HCT116 (cell line): ENCODE data around the gene C9orf78.

Source experiments
- CBX3 ChIP-seq: IDR thresholded peaks from 2 replicates; pipeline ENCODE4 v1.6.1; 2012; ENCODE audit warnings: low read depth
- EZH2 ChIP-seq: fragments of 200-600 bp; sonication (generic); IDR thresholded peaks from 2 replicates; pipeline ENCODE4 v1.6.1; 2017; ENCODE audit warnings: antibody characterized with exemption, mixed run types
- POLR2A ChIP-seq: IDR thresholded peaks from 2 replicates; pipeline ENCODE4 v1.7.0; 2011; ENCODE audit warnings: borderline replicate concordance; ENCODE audit not compliant: insufficient read depth, insufficient read length; ENCODE audit errors: extremely low read depth
- RAD21 ChIP-seq: IDR thresholded peaks from 2 replicates; pipeline ENCODE4 v1.6.1; 2012; ENCODE audit warnings: low read depth, mild to moderate bottlenecking
- SIN3A ChIP-seq: IDR thresholded peaks from 2 replicates; pipeline ENCODE4 v1.6.1; 2012; ENCODE audit warnings: low read depth
- SRF ChIP-seq: IDR thresholded peaks from 2 replicates; pipeline ENCODE4 v1.6.1; 2012; ENCODE audit warnings: low read depth
- TCF7L2 ChIP-seq: IDR thresholded peaks from 2 replicates; pipeline ENCODE4 v1.7.0; 2011; ENCODE audit warnings: borderline replicate concordance, inconsistent platforms; ENCODE audit not compliant: insufficient read depth, insufficient read length; ENCODE audit errors: extremely low read depth
- YY1 ChIP-seq: IDR thresholded peaks from 2 replicates; pipeline ENCODE4 v1.6.1; 2011; ENCODE audit warnings: low read length, low read depth, moderate library complexity, mild to moderate bottlenecking; ENCODE audit not compliant: insufficient replicate concordance; ENCODE audit errors: extremely low read depth
- TF ChIP-seq, protein P1 (sequence below), 3 experiments: fragments of 200-600 bp in 1 of 3; sonication (generic) in 1 of 3; IDR thresholded peaks in 2 of 3; conservative IDR thresholded peaks in 1 of 3; 2 replicates each; pipeline ENCODE4 v1.5.1; 2012 to 2017; ENCODE audit warnings: low read depth in 2 of 3, low read length in 2 of 3, antibody characterized with exemption in 1 of 3, borderline replicate concordance in 1 of 3, control low read depth in 1 of 3, mild to moderate bottlenecking in 1 of 3, mixed read lengths in 1 of 3, mixed run types in 1 of 3, moderate library complexity in 1 of 3; ENCODE audit not compliant: insufficient read depth in 1 of 3
- TF ChIP-seq, protein P2 (sequence below): IDR thresholded peaks from 2 replicates; pipeline ENCODE4 v1.6.1; 2012

GRCh38 chr9:129869585-129870501, 34.8 kb upstream of the C9orf78 start:
- TF ChIP-seq, protein P1, sequence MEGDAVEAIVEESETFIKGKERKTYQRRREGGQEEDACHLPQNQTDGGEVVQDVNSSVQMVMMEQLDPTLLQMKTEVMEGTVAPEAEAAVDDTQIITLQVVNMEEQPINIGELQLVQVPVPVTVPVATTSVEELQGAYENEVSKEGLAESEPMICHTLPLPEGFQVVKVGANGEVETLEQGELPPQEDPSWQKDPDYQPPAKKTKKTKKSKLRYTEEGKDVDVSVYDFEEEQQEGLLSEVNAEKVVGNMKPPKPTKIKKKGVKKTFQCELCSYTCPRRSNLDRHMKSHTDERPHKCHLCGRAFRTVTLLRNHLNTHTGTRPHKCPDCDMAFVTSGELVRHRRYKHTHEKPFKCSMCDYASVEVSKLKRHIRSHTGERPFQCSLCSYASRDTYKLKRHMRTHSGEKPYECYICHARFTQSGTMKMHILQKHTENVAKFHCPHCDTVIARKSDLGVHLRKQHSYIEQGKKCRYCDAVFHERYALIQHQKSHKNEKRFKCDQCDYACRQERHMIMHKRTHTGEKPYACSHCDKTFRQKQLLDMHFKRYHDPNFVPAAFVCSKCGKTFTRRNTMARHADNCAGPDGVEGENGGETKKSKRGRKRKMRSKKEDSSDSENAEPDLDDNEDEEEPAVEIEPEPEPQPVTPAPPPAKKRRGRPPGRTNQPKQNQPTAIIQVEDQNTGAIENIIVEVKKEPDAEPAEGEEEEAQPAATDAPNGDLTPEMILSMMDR (IDR thresholded peaks at IDR 0.05 in 2 of 3, conservative IDR thresholded peaks at IDR 0.05 in 1 of 3; ENCODE audit: borderline replicate concordance in 1 of 3, insufficient read depth in 1 of 3, low read depth in 2 of 3, low read length in 2 of 3): no peak
- TF ChIP-seq SIN3A (no peak), TCF7L2 (no peak), SRF (no peak), EZH2 (no peak), YY1 (no peak), RAD21 (no peak), POLR2A (no peak), CBX3 (no peak)
- TF ChIP-seq, protein P2, sequence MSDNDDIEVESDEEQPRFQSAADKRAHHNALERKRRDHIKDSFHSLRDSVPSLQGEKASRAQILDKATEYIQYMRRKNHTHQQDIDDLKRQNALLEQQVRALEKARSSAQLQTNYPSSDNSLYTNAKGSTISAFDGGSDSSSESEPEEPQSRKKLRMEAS: no peak
